ENCODE data around the gene MS4A6E.

The MS4A6E gene

GRCh38 chr11:60338053-60338452 is 11.0 kb downstream of the MS4A6E start:
- Histone ChIP-seq H3K9me3 (ENCODE audit: control insufficient read depth, insufficient read depth, low read length) (no peaks in the 10 kb centered on the region), H3K9ac (ENCODE audit: low read depth, low read length) (no peak overlapping the region), H3K36me3 (ENCODE audit: control insufficient read depth, insufficient read depth, low read length) (no peaks in the 10 kb centered on the region), H3K4me1 (ENCODE audit: control insufficient read depth, insufficient read depth, low read length) (no peaks in the 10 kb centered on the region), H3K27me3 (ENCODE audit: control insufficient read depth, insufficient read depth, low read length) (no peaks in the 10 kb centered on the region), H3K4me3 (ENCODE audit: low read depth, low read length) (no peak overlapping the region)

- Histone ChIP-seq H3K9ac (ENCODE audit: low read depth, low read length) (no peak overlapping the region), H3K9me3 (ENCODE audit: control insufficient read depth, insufficient read depth, low read length) (no peaks in the 10 kb centered on the region), H3K4me3 (ENCODE audit: low read depth, low read length) (no peak overlapping the region), H3K4me1 (ENCODE audit: control insufficient read depth, insufficient read depth, low read length) (no peaks in the 10 kb centered on the region), H3K36me3 (ENCODE audit: control insufficient read depth, insufficient read depth, low read length) (no peaks in the 10 kb centered on the region), H3K27me3 (ENCODE audit: control insufficient read depth, insufficient read depth, low read length) (no peaks in the 10 kb centered on the region)
These were observed 12.3 kb downstream of the MS4A6E start for GRCh38 chr11:60339356-60339755.

- Histone ChIP-seq H3K9me3 (ENCODE audit: control insufficient read depth, insufficient read depth, low read length) (no peaks in the 10 kb centered on the region), H3K4me1 (ENCODE audit: control insufficient read depth, insufficient read depth, low read length) (no peaks in the 10 kb centered on the region), H3K36me3 (ENCODE audit: control insufficient read depth, insufficient read depth, low read length) (no peaks in the 10 kb centered on the region), H3K4me3 (ENCODE audit: low read depth, low read length) (no peak overlapping the region), H3K27me3 (ENCODE audit: control insufficient read depth, insufficient read depth, low read length) (no peaks in the 10 kb centered on the region), H3K9ac (ENCODE audit: low read depth, low read length) (no peak overlapping the region)
These were observed 16.1 kb downstream of the MS4A6E start for GRCh38 chr11:60343094-60343704.

- H3K9ac ChIP-seq (ENCODE audit: low read depth, low read length): no peak overlapping the region
- no peaks in the 10 kb centered on the region for H3K4me1 ChIP-seq (ENCODE audit: control insufficient read depth, insufficient read depth, low read length)
- no peaks in the 10 kb centered on the region for H3K27me3 ChIP-seq (ENCODE audit: control insufficient read depth, insufficient read depth, low read length)
- H3K9me3 ChIP-seq (ENCODE audit: control insufficient read depth, insufficient read depth, low read length): no peaks in the 10 kb centered on the region
- H3K36me3 ChIP-seq (ENCODE audit: control insufficient read depth, insufficient read depth, low read length): no peaks in the 10 kb centered on the region
- H3K4me3 ChIP-seq (ENCODE audit: low read depth, low read length): no peak overlapping the region
These were observed 17.1 kb downstream of the MS4A6E start for GRCh38 chr11:60344146-60344545.

- H3K9ac ChIP-seq (ENCODE audit: low read depth, low read length): no peak overlapping the region
- no peaks in the 10 kb centered on the region for H3K4me1 ChIP-seq (ENCODE audit: control insufficient read depth, insufficient read depth, low read length)
- no peak overlapping the region for H3K4me3 ChIP-seq (ENCODE audit: low read depth, low read length)
- no peaks in the 10 kb centered on the region for H3K9me3 ChIP-seq (ENCODE audit: control insufficient read depth, insufficient read depth, low read length)
- H3K27me3 ChIP-seq (ENCODE audit: control insufficient read depth, insufficient read depth, low read length): no peaks in the 10 kb centered on the region
- no peaks in the 10 kb centered on the region for H3K36me3 ChIP-seq (ENCODE audit: control insufficient read depth, insufficient read depth, low read length)
These were observed 18.4 kb downstream of the MS4A6E start for GRCh38 chr11:60345489-60345888.

- Histone ChIP-seq H3K36me3 (ENCODE audit: control insufficient read depth, insufficient read depth, low read length) (no peaks in the 10 kb centered on the region), H3K9ac (ENCODE audit: low read depth, low read length) (no peak overlapping the region), H3K4me3 (ENCODE audit: low read depth, low read length) (no peak overlapping the region), H3K9me3 (ENCODE audit: control insufficient read depth, insufficient read depth, low read length) (peaks cover 5% of the 10 kb centered on the region), H3K27me3 (ENCODE audit: control insufficient read depth, insufficient read depth, low read length) (no peaks in the 10 kb centered on the region), H3K4me1 (ENCODE audit: control insufficient read depth, insufficient read depth, low read length) (no peaks in the 10 kb centered on the region)
These were observed 20.2 kb downstream of the MS4A6E start for GRCh38 chr11:60347084-60347797.

GRCh38 chr11:60348116-60348515 is 21.1 kb downstream of the MS4A6E start:
- Histone ChIP-seq H3K36me3 (ENCODE audit: control insufficient read depth, insufficient read depth, low read length) (no peaks in the 10 kb centered on the region), H3K4me3 (ENCODE audit: low read depth, low read length) (no peak overlapping the region), H3K9me3 (ENCODE audit: control insufficient read depth, insufficient read depth, low read length) (peaks cover 5% of the 10 kb centered on the region), H3K27me3 (ENCODE audit: control insufficient read depth, insufficient read depth, low read length) (no peaks in the 10 kb centered on the region), H3K4me1 (ENCODE audit: control insufficient read depth, insufficient read depth, low read length) (no peaks in the 10 kb centered on the region), H3K9ac (ENCODE audit: low read depth, low read length) (no peak overlapping the region)

- Histone ChIP-seq H3K4me3 (ENCODE audit: low read depth, low read length) (no peak overlapping the region), H3K27me3 (ENCODE audit: control insufficient read depth, insufficient read depth, low read length) (no peaks in the 10 kb centered on the region), H3K9me3 (ENCODE audit: control insufficient read depth, insufficient read depth, low read length) (peaks cover 5% of the 10 kb centered on the region), H3K9ac (ENCODE audit: low read depth, low read length) (no peak overlapping the region), H3K4me1 (ENCODE audit: control insufficient read depth, insufficient read depth, low read length) (no peaks in the 10 kb centered on the region), H3K36me3 (ENCODE audit: control insufficient read depth, insufficient read depth, low read length) (no peaks in the 10 kb centered on the region)
These were observed 22.9 kb downstream of the MS4A6E start for GRCh38 chr11:60349990-60350389.

GRCh38 chr11:60357771-60358170 is 30.7 kb downstream of the MS4A6E start:
- Histone ChIP-seq H3K27me3 (ENCODE audit: control insufficient read depth, insufficient read depth, low read length) (no peaks in the 10 kb centered on the region), H3K4me1 (ENCODE audit: control insufficient read depth, insufficient read depth, low read length) (no peaks in the 10 kb centered on the region), H3K9me3 (ENCODE audit: control insufficient read depth, insufficient read depth, low read length) (peaks cover 20% of the 10 kb centered on the region), H3K4me3 (ENCODE audit: low read depth, low read length) (no peak overlapping the region), H3K36me3 (ENCODE audit: control insufficient read depth, insufficient read depth, low read length) (no peaks in the 10 kb centered on the region), H3K9ac (ENCODE audit: low read depth, low read length) (no peak overlapping the region)

GRCh38 chr11:60360621-60361020 is 33.6 kb downstream of the MS4A6E start:
- H3K9ac ChIP-seq (ENCODE audit: low read depth, low read length): no peak overlapping the region
- no peaks in the 10 kb centered on the region for H3K36me3 ChIP-seq (ENCODE audit: control insufficient read depth, insufficient read depth, low read length)
- peaks cover 20% of the 10 kb centered on the region for H3K9me3 ChIP-seq (ENCODE audit: control insufficient read depth, insufficient read depth, low read length)
- H3K4me1 ChIP-seq (ENCODE audit: control insufficient read depth, insufficient read depth, low read length): peaks cover 11% of the 10 kb centered on the region
- no peaks in the 10 kb centered on the region for H3K27me3 ChIP-seq (ENCODE audit: control insufficient read depth, insufficient read depth, low read length)
- H3K4me3 ChIP-seq (ENCODE audit: low read depth, low read length): no peak overlapping the region

- H3K36me3 ChIP-seq (ENCODE audit: control insufficient read depth, insufficient read depth, low read length): no peaks in the 10 kb centered on the region
- no peak overlapping the region for H3K4me3 ChIP-seq (ENCODE audit: low read depth, low read length)
- peaks cover 20% of the 10 kb centered on the region for H3K9me3 ChIP-seq (ENCODE audit: control insufficient read depth, insufficient read depth, low read length)
- no peaks in the 10 kb centered on the region for H3K27me3 ChIP-seq (ENCODE audit: control insufficient read depth, insufficient read depth, low read length)
- peaks cover 11% of the 10 kb centered on the region for H3K4me1 ChIP-seq (ENCODE audit: control insufficient read depth, insufficient read depth, low read length)
- no peak overlapping the region for H3K9ac ChIP-seq (ENCODE audit: low read depth, low read length)
These were observed 35.2 kb downstream of the MS4A6E start for GRCh38 chr11:60362241-60362640.
